Measurements from ENCODE around the gene CADM4.

The CADM4 gene

DNA sequence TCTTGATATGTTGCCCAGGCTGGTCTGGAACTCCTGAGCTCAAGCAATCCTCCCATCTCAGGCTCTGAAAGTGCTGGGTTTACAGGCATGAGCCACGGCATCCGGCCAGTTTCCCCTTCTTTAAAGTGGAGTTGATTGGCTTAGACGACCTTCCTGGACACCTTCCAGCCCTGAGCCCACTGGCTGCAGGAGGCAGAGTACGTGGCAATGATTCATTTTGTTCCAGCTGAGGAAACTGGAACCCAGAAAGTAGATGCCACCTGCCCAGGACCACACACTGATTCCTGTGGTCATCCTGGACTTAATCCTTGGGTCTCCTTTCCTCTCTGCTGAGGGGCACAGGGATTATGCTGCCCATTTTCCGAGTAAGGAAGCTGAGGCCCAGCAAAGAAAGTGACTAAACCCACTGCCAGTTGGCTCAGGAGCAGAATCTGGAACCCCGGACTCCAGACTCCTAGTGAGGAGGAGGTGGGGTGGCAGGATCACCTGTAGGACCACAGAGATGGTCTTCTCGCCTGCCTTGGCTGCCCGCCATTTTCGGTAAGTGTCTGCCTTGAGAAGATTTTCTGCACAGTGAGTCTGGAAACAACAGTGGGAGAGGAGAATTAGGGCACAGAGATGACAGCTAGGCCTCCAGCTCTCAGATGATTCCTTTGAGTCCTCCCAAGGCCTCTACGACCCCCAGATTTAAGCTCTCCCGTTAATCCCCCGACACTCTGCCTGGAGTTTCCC is 65.1 kb downstream of the CADM4 start:
- TF ChIP-seq, protein P1, sequence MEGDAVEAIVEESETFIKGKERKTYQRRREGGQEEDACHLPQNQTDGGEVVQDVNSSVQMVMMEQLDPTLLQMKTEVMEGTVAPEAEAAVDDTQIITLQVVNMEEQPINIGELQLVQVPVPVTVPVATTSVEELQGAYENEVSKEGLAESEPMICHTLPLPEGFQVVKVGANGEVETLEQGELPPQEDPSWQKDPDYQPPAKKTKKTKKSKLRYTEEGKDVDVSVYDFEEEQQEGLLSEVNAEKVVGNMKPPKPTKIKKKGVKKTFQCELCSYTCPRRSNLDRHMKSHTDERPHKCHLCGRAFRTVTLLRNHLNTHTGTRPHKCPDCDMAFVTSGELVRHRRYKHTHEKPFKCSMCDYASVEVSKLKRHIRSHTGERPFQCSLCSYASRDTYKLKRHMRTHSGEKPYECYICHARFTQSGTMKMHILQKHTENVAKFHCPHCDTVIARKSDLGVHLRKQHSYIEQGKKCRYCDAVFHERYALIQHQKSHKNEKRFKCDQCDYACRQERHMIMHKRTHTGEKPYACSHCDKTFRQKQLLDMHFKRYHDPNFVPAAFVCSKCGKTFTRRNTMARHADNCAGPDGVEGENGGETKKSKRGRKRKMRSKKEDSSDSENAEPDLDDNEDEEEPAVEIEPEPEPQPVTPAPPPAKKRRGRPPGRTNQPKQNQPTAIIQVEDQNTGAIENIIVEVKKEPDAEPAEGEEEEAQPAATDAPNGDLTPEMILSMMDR (conservative IDR thresholded peaks at IDR 0.05), result no peak
- peak overlapping the region; percentile 88 for H3K27ac ChIP-seq
